SK-N-DZ (cell line): Measurements from ENCODE around the gene GOLGA2. TPM values are rescaled to one million over a fixed set of nuclear protein-coding genes. Genes with fewer than 3 reads are reported as not detected.

Experiments
- DNase-seq: peaks from one replicate; pipeline ENCODE4 v3.0.0-alpha.2; 2015; ENCODE audit warnings: low spot score
- polyA plus RNA-seq, 2 experiments: library from polyadenylated mRNA; depleted of rRNA; stranded (reverse); fragments of >200 nt; gene quantifications; 2 replicates each; pipeline ENCODE4 v1.2.3, GENCODE V29; 2014

Gene GOLGA2, protein sequence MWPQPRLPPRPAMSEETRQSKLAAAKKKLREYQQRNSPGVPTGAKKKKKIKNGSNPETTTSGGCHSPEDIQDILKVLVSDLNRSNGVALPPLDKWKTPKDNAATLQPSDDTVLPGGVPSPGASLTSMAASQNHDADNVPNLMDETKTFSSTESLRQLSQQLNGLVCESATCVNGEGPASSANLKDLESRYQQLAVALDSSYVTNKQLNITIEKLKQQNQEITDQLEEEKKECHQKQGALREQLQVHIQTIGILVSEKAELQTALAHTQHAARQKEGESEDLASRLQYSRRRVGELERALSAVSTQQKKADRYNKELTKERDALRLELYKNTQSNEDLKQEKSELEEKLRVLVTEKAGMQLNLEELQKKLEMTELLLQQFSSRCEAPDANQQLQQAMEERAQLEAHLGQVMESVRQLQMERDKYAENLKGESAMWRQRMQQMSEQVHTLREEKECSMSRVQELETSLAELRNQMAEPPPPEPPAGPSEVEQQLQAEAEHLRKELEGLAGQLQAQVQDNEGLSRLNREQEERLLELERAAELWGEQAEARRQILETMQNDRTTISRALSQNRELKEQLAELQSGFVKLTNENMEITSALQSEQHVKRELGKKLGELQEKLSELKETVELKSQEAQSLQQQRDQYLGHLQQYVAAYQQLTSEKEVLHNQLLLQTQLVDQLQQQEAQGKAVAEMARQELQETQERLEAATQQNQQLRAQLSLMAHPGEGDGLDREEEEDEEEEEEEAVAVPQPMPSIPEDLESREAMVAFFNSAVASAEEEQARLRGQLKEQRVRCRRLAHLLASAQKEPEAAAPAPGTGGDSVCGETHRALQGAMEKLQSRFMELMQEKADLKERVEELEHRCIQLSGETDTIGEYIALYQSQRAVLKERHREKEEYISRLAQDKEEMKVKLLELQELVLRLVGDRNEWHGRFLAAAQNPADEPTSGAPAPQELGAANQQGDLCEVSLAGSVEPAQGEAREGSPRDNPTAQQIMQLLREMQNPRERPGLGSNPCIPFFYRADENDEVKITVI
- 45.8 and 68.5 TPM in 2 replicates for polyA plus RNA-seq (2014; cell fraction: cytosol; rRNA removed)
- 38.2 and 44.9 TPM in 2 replicates for polyA plus RNA-seq (2014; cell fraction: nucleus; rRNA removed)

DNA sequence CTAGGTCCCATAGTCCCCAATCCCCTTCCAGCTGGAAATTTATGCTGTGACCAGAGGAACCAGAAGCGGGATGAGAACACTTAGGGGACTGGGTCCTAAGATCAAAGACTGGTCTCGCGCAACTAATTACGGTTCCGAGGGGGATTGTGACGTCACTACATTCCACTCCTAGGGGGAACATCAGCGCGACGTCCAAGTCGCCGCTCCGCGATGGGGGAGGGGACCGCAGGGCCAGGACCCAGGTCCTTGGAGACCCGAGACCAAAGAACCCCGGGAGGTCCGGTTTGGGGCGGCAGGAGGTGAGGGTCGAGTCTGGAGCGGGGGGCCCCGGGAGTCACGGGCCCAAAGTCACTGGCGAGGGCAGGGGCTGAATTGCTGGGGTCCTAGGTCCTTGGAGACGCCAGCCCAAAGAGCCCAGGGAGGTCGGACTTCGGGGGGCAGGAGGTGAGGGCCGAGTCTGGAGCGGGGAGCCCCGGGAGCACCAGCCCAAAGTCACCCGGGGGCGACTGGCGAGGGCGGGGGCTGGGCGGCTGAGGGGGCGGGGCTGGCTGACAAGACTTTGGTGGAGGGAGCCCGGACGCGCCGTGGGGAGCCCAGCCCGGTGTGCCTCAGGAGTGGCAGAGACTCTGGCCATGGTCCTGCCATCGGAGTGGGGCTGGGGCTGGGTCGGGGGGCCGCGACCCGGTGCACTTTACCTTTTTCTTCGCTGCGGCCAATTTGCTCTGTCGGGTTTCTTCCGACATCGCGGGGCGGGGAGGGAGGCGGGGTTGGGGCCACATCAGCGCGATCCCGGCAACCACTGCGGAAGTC, at the start of gene GOLGA2:
Gene GOLGA2 (minus strand): TSS at position 810 of the 810 bp plus-strand sequence. CDS start 31 bp downstream, at position 779.
- DNase-seq, result peak; percentile 35

DNA sequence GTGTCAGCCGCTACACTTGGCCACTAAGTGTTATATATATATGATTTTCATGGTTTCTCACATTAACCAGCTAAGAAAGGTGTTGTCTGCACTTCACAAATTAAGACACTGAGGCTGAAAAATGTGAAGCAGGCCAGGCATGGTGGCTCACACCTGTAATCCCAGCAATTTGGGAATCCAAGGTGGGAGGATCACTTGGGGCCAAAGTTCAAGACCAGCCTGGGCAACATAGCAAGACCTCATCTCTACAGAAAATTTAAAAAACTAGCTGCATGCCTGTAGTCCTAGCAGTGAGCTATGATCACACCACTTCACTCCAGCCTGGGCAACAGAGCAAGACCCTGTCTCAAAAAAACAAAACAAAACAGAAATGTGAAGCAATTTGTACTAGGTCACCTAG, 48.6 kb upstream of the GOLGA2 start:
- DNase-seq, result no peak

DNA sequence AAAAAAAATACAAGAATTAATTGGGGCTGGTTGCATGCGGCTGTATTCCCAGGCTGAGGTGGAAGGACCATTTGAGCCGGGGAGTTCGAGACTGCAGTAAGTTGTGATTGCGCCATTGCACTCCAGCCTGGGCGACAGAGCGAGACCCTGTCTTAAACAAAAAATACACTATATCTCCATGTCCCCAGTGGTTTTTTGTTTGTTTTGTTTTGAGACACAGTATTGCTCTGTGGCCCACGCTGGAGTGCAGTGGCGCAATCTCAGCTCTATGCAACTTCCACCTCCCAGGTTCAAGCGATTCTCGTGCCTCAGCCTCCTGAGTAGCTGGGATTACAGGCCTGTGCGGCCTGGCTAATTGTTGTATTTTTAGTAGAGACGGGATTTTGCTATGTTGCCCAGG, 48.0 kb upstream of the GOLGA2 start:
- no peak for DNase-seq

DNA sequence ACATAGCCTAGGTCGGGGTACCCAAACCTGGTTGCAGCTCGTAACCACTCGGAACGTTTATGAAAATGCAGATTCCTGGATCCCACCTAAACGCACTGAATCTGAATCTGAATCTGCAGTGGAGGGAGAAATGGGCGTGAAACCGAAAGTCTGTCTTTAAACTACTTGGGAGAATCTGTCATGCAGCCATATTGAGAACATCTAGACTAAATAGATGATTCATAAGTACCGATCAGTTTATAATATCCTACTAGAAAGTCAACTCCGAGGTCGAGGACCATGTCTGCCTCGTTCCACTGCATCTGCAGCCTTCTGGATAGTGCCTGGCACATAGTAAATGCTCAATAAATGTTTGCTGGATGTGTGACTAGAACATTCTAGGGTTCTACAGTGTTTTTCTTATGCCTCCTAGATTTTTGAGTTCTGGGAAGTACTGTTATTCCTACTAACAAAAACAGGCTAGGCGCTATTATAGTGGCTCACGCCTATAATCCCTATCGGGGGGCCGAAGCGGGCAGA, 47.5 kb upstream of the GOLGA2 start:
- DNase-seq, result no peak

DNA sequence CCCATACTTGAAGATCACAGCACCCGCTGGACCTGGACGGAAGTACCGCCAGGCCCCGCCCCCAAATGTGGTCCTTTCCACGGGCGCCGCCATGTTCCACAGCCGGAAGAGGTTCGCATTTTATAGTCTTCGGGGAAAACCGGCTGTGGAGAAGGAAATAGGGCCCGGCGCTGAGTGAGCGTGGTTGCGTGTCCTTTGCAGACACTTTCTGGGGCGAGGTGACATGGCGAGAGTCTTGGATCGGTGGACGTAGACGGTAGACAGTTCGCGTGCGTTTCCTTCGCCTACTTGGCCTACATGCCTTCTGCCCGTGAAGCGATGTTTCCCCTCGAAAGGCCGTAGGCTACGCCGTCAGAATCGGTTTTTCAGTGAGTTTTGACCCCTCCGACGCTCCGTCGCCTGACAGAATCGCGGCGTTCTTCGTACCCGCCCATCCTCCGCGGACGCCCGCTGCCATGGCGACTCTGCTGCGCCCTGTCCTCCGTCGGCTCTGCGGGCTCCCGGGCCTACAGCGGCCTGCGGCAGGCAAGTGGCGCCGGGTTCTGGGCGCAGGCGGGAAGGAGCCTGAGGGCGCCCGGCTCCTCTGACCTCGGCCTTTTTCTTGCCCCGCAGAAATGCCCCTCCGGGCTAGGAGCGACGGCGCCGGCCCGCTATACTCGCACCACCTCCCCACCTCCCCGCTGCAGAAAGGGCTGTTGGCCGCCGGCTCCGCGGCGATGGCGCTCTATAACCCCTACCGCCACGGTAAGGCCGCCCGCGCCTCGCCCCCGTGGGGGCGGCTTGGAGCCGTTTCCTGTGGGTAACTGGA, 46.8 kb upstream of the GOLGA2 start, which contains the start of the genes COQ4 and TRUB2:
Gene COQ4 (plus strand): TSS at position 436 of the 808 bp plus-strand sequence. CDS start 20 bp downstream, at position 456.
Gene TRUB2 (minus strand): TSS at position 44 of the 808 bp plus-strand sequence. CDS start 39 bp downstream, at position 5.
- DNase-seq, result peak; percentile 96

DNA sequence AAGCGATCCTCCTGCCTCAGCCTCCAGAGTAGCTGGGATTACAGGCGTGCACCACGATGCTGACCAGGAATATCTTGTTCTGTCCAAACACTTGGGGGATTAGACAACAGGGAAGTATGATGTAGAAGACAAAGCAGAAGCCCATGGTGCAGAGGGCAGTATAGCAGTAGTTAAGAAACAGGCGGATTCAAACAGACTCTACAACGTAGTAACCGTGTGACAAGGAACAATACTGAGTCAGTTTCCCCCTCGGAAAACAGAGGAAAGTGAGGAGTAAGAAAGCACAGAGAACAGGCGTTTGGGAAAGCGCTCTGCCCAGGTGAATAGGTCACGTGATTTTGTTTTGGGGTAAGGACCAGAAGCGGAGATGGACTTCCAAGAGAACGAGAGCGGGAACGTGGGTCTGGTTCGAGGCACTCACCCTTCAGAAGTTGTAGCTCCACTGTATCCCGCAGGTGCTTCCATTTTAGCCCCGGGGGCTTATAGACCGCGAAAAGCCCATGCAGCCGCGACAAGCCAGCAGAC, 46.1 kb upstream of the GOLGA2 start:
- no peak for DNase-seq

DNA sequence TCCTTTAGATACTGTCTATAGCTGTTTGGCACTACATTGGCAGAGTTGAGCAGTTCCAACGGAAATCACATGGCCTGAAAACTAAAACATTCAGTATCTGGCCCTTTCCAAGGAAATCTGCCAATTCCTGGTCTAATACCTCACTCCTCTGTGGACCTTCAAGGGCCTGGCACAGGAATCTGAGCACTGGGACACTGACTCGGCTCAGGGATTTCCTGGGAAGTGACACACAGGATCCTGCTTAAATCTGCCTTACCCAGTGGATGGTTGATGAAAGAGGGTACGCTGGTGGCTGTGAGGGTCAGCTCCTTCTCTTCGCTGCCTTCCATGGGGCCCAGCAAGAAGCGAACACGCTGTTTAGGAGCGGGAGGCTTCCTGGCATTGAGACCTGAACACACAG, 45.5 kb upstream of the GOLGA2 start:
- DNase-seq, result no peak

DNA sequence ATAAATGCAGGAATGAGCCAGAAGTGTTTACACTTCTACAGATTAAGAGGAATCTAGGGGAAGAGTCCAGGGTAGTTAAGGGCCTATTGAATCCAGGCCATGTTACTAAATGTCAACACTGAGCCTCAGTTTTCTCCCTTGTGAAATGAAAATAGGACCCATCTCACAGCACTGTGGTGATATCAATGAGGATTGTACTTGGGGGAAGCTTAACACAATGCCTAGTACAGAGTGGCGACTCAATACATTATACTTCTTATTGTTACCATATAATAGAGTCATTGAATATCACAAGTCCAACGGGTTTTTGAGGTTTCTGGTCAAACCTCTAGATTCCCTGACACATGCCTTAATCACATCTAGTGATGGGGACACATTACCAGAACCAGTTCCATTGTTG, 41.8 kb upstream of the GOLGA2 start:
- DNase-seq, result no peak

DNA sequence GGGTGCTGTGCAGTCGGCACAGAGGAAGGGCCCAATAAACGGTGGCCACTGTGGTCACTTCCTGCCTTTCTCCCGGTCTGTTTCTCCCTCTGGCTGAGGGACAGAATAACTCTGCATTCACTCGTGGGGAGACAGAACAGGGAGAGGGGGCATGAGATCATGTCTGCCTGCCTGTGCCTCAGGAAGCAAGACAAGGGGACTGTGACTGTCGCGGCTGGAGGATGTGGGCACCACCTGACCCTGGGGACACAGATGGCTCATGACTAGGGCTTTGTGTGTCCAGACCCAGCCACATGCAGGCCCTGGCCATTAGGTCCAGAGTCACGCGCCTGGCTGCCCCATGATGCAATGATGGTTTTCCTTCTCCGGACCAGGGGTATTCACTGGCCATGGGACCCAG, 40.6 kb upstream of the GOLGA2 start:
- no peak for DNase-seq

DNA sequence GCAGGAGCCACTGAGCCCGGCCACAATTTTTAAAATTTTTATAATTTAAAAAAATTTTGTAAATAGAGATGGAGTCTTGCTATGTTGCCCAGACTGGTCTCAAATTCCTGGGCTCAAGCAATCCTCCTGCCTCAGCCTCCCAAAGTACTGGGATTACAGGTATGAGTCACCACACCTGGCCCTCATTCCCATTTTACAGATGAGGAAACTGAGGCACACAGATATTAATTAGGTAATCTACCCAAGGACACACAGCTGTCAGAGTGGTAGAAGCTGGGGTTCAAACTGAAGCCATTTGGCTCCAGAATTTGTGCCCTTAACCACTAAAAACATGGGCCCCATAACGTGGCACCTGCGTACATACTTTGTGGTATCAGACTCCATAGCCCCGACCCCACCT, 38.9 kb upstream of the GOLGA2 start:
- DNase-seq, result no peak

DNA sequence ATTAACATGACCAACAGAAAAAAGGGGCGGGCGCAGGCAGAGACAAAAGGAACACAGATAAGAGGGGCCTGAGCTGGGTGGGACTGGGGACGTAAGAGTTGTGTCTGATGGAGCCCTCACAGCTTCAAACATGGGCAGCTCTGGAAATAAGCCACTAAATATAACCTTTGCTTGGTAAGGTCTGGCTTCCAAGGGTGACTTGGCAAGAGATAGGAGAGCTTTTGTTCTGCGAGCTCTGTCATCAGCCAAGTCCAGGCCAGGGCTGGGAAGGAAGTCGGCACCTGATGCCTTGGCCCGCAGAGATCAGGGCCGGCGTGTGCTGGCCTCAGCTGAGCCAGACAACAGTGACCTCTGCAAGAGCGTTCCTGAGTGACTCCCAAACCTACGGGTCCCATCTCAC, 34.7 kb upstream of the GOLGA2 start:
- no peak for DNase-seq

DNA sequence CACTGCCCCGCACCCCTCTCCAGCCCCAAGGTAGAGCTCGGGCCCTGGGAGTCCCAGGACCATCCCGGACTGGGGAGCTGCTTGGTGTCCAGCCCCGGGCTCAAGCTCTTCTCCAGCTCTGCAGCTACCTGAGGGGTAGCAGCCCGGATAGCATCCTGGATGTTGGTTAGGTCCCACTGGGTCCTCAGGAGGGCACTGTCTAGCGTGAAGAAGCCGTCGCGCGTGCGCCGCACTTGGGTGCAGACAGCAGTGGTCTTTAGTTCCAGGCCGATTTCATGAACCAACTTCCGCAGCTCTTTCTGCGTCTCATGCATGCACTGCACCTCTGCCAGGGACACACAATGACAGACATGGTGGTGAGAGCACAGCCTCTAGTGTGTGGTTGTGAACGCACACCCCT, 33.7 kb upstream of the GOLGA2 start:
- no peak for DNase-seq

DNA sequence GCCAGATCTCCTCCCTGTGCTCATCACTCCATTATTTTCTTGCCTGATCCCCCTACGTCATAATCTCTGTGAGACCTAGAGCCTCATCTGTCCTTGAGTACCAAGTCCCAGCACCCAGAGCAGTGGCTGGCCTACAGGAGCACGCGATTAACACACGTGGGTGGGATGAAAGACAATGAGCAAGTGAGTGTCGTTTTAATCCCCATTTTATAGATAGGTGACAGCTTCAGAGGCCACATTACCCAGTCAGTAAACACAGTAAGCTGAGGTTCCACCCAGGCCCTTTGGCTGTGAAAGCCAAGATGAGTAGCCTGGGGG, 29.1 kb upstream of the GOLGA2 start:
- DNase-seq, result no peak

DNA sequence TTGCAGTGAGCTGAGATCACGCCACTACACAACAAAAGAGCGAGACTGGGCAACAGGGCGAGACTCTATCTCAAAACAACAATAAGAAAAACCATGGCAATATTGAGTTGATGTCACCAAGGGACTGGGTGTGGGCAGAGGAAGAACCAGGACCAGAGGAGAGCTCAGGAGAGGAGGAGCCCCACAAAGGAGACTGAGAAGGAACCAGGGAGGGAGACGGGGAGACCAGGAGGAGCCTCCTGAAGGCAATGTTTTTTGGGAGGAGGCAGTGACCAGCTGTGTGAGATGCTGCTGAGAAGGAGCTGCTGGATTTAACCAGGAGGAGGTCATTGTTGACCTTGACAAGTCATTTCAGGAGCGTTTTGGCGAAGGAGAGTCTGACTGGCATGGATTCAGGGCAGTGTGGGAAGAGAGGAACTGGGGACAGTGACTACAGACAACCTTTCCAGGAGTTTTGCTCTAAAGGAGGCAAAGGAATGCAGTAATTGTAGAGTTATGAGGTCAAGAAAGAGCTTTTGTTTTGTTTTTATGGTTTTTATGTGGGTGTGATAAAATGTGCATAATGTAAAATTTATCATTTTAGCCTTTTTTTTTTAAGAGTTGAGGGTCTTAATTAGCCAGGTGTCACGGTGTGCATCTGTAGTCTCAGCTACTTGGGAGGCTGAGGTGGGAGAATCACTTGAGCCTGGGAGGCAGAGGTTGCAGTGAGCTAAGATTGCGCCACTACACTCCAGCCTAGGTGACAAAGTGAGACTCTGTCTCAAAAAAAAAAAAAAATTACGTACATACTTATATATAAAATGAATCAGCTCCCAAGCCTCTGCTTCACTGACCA, 28.5 kb upstream of the GOLGA2 start:
- no peak for DNase-seq

DNA sequence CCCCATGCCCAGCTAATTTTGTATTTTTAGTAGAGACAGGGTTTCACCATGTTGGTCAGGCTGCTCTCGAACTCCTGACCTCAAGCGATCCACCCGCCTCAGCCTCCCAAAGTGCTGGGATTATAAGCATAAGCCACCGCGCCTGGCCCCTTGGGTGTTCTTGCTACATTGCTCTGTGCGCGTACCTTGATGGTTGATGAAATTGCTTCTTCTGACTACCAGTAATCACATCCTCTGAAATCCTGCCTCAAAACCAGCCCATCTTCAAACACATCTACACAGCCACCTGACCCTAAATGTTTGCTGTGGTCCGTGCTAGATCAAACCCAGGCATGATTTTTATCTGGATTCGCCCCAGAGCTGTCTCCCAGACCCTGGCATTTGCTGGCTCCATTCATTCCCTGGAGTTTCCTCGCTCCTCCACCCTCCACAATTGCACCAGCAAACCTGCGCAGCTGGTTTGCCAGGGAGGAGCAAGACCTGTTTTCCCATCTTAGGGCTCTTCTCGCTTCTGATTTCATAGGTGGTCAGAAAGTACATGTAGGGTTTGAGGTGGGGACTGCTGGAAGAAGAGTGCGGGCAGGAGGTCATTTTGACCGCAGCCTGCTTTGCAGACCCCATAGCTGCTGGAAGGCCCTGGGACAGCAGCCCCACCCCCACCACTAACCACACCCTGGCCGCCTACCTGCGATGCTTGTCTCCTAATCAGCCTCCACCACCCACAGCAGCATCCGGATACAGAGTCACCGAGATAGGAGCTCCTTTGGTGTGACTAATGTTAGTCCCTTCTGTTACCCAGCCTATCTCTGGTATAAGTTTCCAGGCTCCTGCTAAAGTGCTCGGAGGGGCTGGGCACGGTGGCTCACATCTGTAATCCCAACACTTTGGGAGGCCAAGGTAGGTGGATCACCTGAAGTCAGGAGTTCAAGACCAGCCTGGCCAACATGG, 23.0 kb upstream of the GOLGA2 start:
- peak; percentile 60 for DNase-seq

DNA sequence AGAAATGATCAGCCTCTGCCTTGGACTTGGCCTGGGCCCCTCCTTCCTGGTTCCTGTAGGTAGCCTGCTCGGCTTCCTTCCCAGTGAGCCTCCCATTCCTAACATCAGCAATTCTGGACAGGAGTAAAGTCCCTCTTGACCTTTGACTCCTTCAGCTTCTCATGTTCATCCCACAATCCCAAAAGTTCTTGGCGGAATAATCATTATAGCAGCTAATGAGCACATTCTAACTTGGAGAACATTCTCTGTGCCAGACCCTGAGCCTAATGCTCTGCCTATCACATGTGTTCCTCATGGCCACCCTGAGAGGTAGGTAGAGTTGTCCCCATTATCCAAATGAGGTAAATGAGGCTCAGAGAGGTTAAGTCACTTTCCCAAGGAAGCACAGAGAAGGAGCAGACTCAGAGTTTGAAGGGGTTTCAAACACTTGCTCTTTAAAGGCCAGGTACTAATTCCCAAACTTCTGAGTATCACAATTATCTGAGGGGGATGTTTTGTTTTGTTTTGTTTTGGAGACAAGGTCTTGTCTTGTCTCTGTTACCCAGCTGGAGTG, 21.5 kb upstream of the GOLGA2 start:
- DNase-seq, result no peak
